Small intestine (tissue), 7 donors: ENCODE data around the gene SLC17A9. TPM values are rescaled to one million over a fixed set of nuclear protein-coding genes. Genes with fewer than 3 reads are reported as not detected.

Experiments
- DNase-seq, 2 donors: peaks; one replicate each; pipeline versions ENCODE4 v3.0.0 to v3.0.0-alpha.2; 2013
- FAIRE-seq: peaks from 2 replicates; lab custom pipeline; 2012; peaks lifted over from hg19 to GRCh38; lab: Jason Lieb, UNC
- H3K27ac ChIP-seq, 3 donors: one replicate each; pipeline ENCODE4 v1.5.1; 2013; ENCODE audit warnings: low read length in 2 of 3, mild to moderate bottlenecking in 2 of 3, control low read depth in 1 of 3, inconsistent platforms in 1 of 3, low read depth in 1 of 3, moderate library complexity in 1 of 3
- H3K27me3 ChIP-seq, 3 donors: one replicate each; pipeline ENCODE4 v1.6.1; 2013; ENCODE audit warnings: low read length in 3 of 3, inconsistent platforms in 1 of 3; ENCODE audit not compliant: control insufficient read depth in 3 of 3, insufficient read depth in 3 of 3
- H3K36me3 ChIP-seq, 3 donors: one replicate each; pipeline ENCODE4 v1.6.1; 2013; ENCODE audit warnings: low read length in 3 of 3, inconsistent platforms in 1 of 3, low read depth in 1 of 3, mild to moderate bottlenecking in 1 of 3, moderate library complexity in 1 of 3; ENCODE audit not compliant: control insufficient read depth in 3 of 3, insufficient read depth in 2 of 3
- H3K4me1 ChIP-seq, 3 donors: one replicate each; pipeline ENCODE4 v1.6.1; 2013; ENCODE audit warnings: low read length in 2 of 3, inconsistent platforms in 1 of 3, low read depth in 1 of 3, mild to moderate bottlenecking in 1 of 3, moderate library complexity in 1 of 3; ENCODE audit not compliant: control insufficient read depth in 3 of 3, insufficient read depth in 2 of 3
- H3K4me3 ChIP-seq, 3 donors: one replicate each; pipeline ENCODE4 v1.5.1; 2013; ENCODE audit warnings: low read length in 3 of 3, control low read depth in 1 of 3, inconsistent platforms in 1 of 3, low read depth in 1 of 3, mild to moderate bottlenecking in 1 of 3, moderate library complexity in 1 of 3
- H3K9me3 ChIP-seq, 2 donors: one replicate each; pipeline ENCODE4 v1.6.1; 2013; ENCODE audit warnings: low read depth in 1 of 2, low read length in 1 of 2; ENCODE audit not compliant: control insufficient read depth in 2 of 2, insufficient read depth in 1 of 2
- WGBS, 3 donors: extraction: QIAGEN DNeasy Blood & Tissue Kit; methylation state at CpG; one replicate each; pipeline ENCODE4 v1.1.7; 2013; 5-methylcytosine and 5-hydroxymethylcytosine counted together
- polyA plus RNA-seq, 4 donors: library from polyadenylated mRNA; stranded (reverse) in 3 of 4; unstranded in 1 of 4; fragments of 200-250 nt in 3 of 4; fragments of 120-200 nt in 1 of 4; gene quantifications; one replicate each; pipeline versions ENCODE4 v1.2.1 to v1.2.3, GENCODE V29; 2013
- donor health status: healthy with polysubstance abuse.
- donor health status: control.
- donor health status: control.
- donor health status: Bipolar disorder and iron deficiency.
- donor health status: healthy.

SLC17A9 gene
- polyA plus RNA-seq, 4 donors, result 0.22 to 11.2 (median 1.8) TPM

- DNase-seq (no peak), FAIRE-seq (no peak)
- H3K4me1 ChIP-seq, result peaks cover 0 to 2% (median 0%) of the 10 kb centered on the region in 3 donors
- no peaks in the 10 kb centered on the region for H3K9me3 ChIP-seq
- WGBS, 3 donors, result 74 to 79% (median 79%) methylated on average over 18 of the region's 18 CpGs
- H3K4me3 ChIP-seq, result no peak overlapping the region
- no peaks in the 10 kb centered on the region for H3K27me3 ChIP-seq
- peaks cover 43 to 92% (median 46%) of the 10 kb centered on the region in 3 donors for H3K36me3 ChIP-seq
- no peak overlapping the region for H3K27ac ChIP-seq
Observed at GRCh38 chr20:62908971-62909791, 43.3 kb upstream of the SLC17A9 start.

- DNase-seq (no peak), FAIRE-seq (no peak)
- no peaks in the 10 kb centered on the region for H3K9me3 ChIP-seq
- WGBS, 3 donors, result 94 to 95% (median 95%) methylated on average over 11 of the region's 11 CpGs
- no peak overlapping the region for H3K27ac ChIP-seq
- H3K4me3 ChIP-seq, result no peak overlapping the region
- H3K4me1 ChIP-seq, result peaks cover 0 to 3% (median 0%) of the 10 kb centered on the region in 3 donors
- H3K36me3 ChIP-seq, result peaks cover 40 to 88% (median 43%) of the 10 kb centered on the region in 3 donors
- no peaks in the 10 kb centered on the region for H3K27me3 ChIP-seq
Observed at GRCh38 chr20:62910217-62910766, 42.2 kb upstream of the SLC17A9 start.

- DNase-seq, result no peak
- Histone ChIP-seq H3K4me3 (no peak overlapping the region), H3K4me1 (peaks cover 0 to 3% (median 0%) of the 10 kb centered on the region in 3 donors), H3K9me3 (no peaks in the 10 kb centered on the region), H3K27me3 (no peaks in the 10 kb centered on the region), H3K36me3 (peaks cover 34 to 82% (median 40%) of the 10 kb centered on the region in 3 donors), H3K27ac (no peak overlapping the region)
- no peak for FAIRE-seq
- WGBS, 3 donors, result 95 to 97% (median 96%) methylated on average over 45 of the region's 45 CpGs
Observed at GRCh38 chr20:62910777-62911497, 41.6 kb upstream of the SLC17A9 start.

GRCh38 chr20:62911701-62912280, 40.7 kb upstream of the SLC17A9 start:
- peaks cover 32 to 74% (median 32%) of the 10 kb centered on the region in 3 donors for H3K36me3 ChIP-seq
- no peaks in the 10 kb centered on the region for H3K27me3 ChIP-seq
- WGBS, 3 donors, result 79 to 91% (median 85%) methylated on average over 10 of the region's 10 CpGs
- H3K4me3 ChIP-seq, result no peak overlapping the region
- H3K9me3 ChIP-seq, result no peaks in the 10 kb centered on the region
- no peak for DNase-seq
- FAIRE-seq, result no peak
- H3K27ac ChIP-seq, result no peak overlapping the region
- H3K4me1 ChIP-seq, result peaks cover 1 to 4% (median 3%) of the 10 kb centered on the region in 3 donors

- no peaks in the 10 kb centered on the region for H3K27me3 ChIP-seq
- peaks cover 8 to 13% (median 9%) of the 10 kb centered on the region in 3 donors for H3K4me1 ChIP-seq
- H3K9me3 ChIP-seq, result no peaks in the 10 kb centered on the region
- 69 to 74% (median 70%) methylated on average over 7 of the region's 7 CpGs for WGBS, 3 donors
- H3K4me3 ChIP-seq, result no peak overlapping the region
- DNase-seq, result no peak
- no peak for FAIRE-seq
- no peak overlapping the region for H3K27ac ChIP-seq
- peaks cover 20 to 63% (median 31%) of the 10 kb centered on the region in 3 donors for H3K36me3 ChIP-seq
Observed at GRCh38 chr20:62913043-62913630, 39.4 kb upstream of the SLC17A9 start.

- Histone ChIP-seq H3K4me1 (peaks cover 8 to 13% (median 11%) of the 10 kb centered on the region in 3 donors), H3K36me3 (peaks cover 17 to 50% (median 24%) of the 10 kb centered on the region in 3 donors), H3K4me3 (no peak overlapping the region), H3K27me3 (no peaks in the 10 kb centered on the region), H3K27ac (no peak overlapping the region), H3K9me3 (no peaks in the 10 kb centered on the region)
- no peak for DNase-seq
- no peak for FAIRE-seq
- 86 to 87% (median 86%) methylated on average over 9 of the region's 9 CpGs for WGBS, 3 donors
Observed at GRCh38 chr20:62914436-62914835, 38.1 kb upstream of the SLC17A9 start.

- WGBS, 3 donors, result 36 to 53% (median 44%) methylated on average over 8 of the region's 8 CpGs
- Histone ChIP-seq H3K4me1 (peaks cover 9 to 16% (median 14%) of the 10 kb centered on the region in 3 donors), H3K36me3 (peaks cover 17 to 45% (median 20%) of the 10 kb centered on the region in 3 donors), H3K27ac (no peak overlapping the region), H3K9me3 (no peaks in the 10 kb centered on the region), H3K4me3 (no peak overlapping the region), H3K27me3 (no peaks in the 10 kb centered on the region)
- FAIRE-seq (no peak), DNase-seq (peak; percentile 37 to 61)
Observed at GRCh38 chr20:62914970-62915457, 37.5 kb upstream of the SLC17A9 start.
